ENCODE measurements around the gene TAF6.

Gene TAF6

DNA sequence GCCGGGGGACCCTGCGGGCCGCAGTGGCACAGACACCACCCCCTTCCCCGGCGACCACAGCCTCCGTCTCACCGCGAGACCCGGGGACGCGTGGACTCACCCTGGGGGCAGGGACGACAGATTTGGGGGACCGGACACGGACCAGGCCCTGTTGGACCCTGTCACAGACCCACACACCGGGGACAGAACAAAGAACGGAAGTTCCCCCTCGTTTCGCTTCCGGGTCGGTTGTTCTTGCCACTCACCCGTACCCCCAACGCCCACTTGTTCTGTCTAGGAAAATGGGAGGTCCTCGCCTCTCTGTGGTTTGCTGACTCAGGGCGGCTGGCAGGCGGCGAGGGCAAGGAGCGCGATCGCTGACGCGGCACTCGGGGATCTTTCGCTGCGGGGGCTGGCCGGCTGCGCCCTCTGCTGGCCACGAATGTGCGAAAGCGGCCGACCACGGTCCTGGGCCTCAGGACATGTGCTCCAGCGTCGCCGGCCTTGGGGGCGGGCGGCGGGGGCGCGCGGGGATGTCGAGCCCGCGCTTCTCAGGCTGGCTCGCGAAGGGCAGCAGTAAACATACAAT, 37.5 kb downstream of the TAF6 start, which contains the start of gene ZNF3 (continued):
- TF ChIP-seq ZNF792 (tag by site-specific recombination; IDR thresholded peaks at IDR 0.05): no peak
- peak; percentile 89 for TF ChIP-seq ZFP37 (tag by site-specific recombination; IDR thresholded peaks at IDR 0.05)
- TF ChIP-seq, protein P1, sequence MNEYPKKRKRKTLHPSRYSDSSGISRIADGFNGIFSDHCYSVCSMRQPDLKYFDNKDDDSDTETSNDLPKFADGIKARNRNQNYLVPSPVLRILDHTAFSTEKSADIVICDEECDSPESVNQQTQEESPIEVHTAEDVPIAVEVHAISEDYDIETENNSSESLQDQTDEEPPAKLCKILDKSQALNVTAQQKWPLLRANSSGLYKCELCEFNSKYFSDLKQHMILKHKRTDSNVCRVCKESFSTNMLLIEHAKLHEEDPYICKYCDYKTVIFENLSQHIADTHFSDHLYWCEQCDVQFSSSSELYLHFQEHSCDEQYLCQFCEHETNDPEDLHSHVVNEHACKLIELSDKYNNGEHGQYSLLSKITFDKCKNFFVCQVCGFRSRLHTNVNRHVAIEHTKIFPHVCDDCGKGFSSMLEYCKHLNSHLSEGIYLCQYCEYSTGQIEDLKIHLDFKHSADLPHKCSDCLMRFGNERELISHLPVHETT (tag by site-specific recombination; IDR thresholded peaks at IDR 0.05): peak; percentile 93; the same call in 1 of the 2 replicates
- peak; percentile 92 for TF ChIP-seq SP7 (tag by site-specific recombination; IDR thresholded peaks at IDR 0.05)
- TF ChIP-seq ZBTB7A (tag by site-specific recombination; IDR thresholded peaks at IDR 0.05; ENCODE audit: low read depth): peak; percentile 89
- no peak for TF ChIP-seq ZNF132 (tag by site-specific recombination; IDR thresholded peaks at IDR 0.05; ENCODE audit: borderline replicate concordance)
- no peak; the same call in 1 of the 2 replicates for TF ChIP-seq YY1 (tag by site-specific recombination; IDR thresholded peaks at IDR 0.05)
- TF ChIP-seq, protein P2, sequence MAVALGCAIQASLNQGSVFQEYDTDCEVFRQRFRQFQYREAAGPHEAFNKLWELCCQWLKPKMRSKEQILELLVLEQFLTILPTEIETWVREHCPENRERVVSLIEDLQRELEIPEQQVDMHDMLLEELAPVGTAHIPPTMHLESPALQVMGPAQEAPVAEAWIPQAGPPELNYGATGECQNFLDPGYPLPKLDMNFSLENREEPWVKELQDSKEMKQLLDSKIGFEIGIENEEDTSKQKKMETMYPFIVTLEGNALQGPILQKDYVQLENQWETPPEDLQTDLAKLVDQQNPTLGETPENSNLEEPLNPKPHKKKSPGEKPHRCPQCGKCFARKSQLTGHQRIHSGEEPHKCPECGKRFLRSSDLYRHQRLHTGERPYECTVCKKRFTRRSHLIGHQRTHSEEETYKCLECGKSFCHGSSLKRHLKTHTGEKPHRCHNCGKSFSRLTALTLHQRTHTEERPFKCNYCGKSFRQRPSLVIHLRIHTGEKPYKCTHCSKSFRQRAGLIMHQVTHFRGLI (tag by site-specific recombination; IDR thresholded peaks at IDR 0.05): peak; percentile 25; the same call in 1 of the 2 replicates
- TF ChIP-seq, protein P3, sequence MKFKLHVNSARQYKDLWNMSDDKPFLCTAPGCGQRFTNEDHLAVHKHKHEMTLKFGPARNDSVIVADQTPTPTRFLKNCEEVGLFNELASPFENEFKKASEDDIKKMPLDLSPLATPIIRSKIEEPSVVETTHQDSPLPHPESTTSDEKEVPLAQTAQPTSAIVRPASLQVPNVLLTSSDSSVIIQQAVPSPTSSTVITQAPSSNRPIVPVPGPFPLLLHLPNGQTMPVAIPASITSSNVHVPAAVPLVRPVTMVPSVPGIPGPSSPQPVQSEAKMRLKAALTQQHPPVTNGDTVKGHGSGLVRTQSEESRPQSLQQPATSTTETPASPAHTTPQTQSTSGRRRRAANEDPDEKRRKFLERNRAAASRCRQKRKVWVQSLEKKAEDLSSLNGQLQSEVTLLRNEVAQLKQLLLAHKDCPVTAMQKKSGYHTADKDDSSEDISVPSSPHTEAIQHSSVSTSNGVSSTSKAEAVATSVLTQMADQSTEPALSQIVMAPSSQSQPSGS (tag by site-specific recombination; IDR thresholded peaks at IDR 0.05; ENCODE audit: low read depth): no peak
- TF ChIP-seq, protein P4, sequence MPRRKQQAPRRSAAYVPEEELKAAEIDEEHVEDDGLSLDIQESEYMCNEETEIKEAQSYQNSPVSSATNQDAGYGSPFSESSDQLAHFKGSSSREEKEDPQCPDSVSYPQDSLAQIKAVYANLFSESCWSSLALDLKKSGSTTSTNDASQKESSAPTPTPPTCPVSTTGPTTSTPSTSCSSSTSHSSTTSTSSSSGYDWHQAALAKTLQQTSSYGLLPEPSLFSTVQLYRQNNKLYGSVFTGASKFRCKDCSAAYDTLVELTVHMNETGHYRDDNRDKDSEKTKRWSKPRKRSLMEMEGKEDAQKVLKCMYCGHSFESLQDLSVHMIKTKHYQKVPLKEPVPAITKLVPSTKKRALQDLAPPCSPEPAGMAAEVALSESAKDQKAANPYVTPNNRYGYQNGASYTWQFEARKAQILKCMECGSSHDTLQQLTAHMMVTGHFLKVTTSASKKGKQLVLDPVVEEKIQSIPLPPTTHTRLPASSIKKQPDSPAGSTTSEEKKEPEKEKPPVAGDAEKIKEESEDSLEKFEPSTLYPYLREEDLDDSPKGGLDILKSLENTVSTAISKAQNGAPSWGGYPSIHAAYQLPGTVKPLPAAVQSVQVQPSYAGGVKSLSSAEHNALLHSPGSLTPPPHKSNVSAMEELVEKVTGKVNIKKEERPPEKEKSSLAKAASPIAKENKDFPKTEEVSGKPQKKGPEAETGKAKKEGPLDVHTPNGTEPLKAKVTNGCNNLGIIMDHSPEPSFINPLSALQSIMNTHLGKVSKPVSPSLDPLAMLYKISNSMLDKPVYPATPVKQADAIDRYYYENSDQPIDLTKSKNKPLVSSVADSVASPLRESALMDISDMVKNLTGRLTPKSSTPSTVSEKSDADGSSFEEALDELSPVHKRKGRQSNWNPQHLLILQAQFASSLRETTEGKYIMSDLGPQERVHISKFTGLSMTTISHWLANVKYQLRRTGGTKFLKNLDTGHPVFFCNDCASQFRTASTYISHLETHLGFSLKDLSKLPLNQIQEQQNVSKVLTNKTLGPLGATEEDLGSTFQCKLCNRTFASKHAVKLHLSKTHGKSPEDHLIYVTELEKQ (tag by site-specific recombination; IDR thresholded peaks at IDR 0.05; ENCODE audit: borderline replicate concordance): peak; percentile 53
- peak; percentile 73 for TF ChIP-seq ZNF76 (tag by site-specific recombination; IDR thresholded peaks at IDR 0.05; ENCODE audit: borderline replicate concordance, low read depth)
- peak; percentile 64; the same call in 1 of the 2 replicates for TF ChIP-seq MZF1 (tag by site-specific recombination; IDR thresholded peaks at IDR 0.05; ENCODE audit: borderline replicate concordance)
- TF ChIP-seq ZFP69B (tag by site-specific recombination; IDR thresholded peaks at IDR 0.05): peak; percentile 68; the same call in 1 of the 2 replicates
- no peak for TF ChIP-seq ZNF830 (tag by site-specific recombination; IDR thresholded peaks at IDR 0.05; ENCODE audit: low read depth)
- TF ChIP-seq, protein P5, sequence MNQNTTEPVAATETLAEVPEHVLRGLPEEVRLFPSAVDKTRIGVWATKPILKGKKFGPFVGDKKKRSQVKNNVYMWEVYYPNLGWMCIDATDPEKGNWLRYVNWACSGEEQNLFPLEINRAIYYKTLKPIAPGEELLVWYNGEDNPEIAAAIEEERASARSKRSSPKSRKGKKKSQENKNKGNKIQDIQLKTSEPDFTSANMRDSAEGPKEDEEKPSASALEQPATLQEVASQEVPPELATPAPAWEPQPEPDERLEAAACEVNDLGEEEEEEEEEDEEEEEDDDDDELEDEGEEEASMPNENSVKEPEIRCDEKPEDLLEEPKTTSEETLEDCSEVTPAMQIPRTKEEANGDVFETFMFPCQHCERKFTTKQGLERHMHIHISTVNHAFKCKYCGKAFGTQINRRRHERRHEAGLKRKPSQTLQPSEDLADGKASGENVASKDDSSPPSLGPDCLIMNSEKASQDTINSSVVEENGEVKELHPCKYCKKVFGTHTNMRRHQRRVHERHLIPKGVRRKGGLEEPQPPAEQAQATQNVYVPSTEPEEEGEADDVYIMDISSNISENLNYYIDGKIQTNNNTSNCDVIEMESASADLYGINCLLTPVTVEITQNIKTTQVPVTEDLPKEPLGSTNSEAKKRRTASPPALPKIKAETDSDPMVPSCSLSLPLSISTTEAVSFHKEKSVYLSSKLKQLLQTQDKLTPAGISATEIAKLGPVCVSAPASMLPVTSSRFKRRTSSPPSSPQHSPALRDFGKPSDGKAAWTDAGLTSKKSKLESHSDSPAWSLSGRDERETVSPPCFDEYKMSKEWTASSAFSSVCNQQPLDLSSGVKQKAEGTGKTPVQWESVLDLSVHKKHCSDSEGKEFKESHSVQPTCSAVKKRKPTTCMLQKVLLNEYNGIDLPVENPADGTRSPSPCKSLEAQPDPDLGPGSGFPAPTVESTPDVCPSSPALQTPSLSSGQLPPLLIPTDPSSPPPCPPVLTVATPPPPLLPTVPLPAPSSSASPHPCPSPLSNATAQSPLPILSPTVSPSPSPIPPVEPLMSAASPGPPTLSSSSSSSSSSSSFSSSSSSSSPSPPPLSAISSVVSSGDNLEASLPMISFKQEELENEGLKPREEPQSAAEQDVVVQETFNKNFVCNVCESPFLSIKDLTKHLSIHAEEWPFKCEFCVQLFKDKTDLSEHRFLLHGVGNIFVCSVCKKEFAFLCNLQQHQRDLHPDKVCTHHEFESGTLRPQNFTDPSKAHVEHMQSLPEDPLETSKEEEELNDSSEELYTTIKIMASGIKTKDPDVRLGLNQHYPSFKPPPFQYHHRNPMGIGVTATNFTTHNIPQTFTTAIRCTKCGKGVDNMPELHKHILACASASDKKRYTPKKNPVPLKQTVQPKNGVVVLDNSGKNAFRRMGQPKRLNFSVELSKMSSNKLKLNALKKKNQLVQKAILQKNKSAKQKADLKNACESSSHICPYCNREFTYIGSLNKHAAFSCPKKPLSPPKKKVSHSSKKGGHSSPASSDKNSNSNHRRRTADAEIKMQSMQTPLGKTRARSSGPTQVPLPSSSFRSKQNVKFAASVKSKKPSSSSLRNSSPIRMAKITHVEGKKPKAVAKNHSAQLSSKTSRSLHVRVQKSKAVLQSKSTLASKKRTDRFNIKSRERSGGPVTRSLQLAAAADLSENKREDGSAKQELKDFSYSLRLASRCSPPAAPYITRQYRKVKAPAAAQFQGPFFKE (tag by site-specific recombination; IDR thresholded peaks at IDR 0.05; ENCODE audit: borderline replicate concordance): no peak
- TF ChIP-seq ZNF548 (tag by site-specific recombination; IDR thresholded peaks at IDR 0.05): no peak
- TF ChIP-seq, protein P6, sequence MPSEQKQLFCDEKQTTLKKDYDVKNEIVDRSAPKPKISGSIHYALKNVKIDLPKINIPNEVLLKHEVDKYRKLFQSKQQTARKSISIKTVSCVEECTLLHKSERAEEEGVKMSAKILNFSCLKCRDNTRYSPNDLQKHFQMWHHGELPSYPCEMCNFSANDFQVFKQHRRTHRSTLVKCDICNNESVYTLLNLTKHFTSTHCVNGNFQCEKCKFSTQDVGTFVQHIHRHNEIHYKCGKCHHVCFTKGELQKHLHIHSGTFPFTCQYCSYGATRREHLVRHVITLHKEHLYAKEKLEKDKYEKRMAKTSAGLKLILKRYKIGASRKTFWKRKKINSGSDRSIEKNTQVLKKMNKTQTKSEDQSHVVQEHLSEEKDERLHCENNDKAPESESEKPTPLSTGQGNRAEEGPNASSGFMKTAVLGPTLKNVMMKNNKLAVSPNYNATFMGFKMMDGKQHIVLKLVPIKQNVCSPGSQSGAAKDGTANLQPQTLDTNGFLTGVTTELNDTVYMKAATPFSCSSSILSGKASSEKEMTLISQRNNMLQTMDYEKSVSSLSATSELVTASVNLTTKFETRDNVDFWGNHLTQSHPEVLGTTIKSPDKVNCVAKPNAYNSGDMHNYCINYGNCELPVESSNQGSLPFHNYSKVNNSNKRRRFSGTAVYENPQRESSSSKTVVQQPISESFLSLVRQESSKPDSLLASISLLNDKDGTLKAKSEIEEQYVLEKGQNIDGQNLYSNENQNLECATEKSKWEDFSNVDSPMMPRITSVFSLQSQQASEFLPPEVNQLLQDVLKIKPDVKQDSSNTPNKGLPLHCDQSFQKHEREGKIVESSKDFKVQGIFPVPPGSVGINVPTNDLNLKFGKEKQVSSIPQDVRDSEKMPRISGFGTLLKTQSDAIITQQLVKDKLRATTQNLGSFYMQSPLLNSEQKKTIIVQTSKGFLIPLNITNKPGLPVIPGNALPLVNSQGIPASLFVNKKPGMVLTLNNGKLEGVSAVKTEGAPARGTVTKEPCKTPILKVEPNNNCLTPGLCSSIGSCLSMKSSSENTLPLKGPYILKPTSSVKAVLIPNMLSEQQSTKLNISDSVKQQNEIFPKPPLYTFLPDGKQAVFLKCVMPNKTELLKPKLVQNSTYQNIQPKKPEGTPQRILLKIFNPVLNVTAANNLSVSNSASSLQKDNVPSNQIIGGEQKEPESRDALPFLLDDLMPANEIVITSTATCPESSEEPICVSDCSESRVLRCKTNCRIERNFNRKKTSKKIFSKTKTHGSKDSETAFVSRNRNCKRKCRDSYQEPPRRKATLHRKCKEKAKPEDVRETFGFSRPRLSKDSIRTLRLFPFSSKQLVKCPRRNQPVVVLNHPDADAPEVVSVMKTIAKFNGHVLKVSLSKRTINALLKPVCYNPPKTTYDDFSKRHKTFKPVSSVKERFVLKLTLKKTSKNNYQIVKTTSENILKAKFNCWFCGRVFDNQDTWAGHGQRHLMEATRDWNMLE (tag by site-specific recombination; conservative IDR thresholded peaks at IDR 0.05; ENCODE audit: low read depth): peak; percentile 98
- no peak for TF ChIP-seq ZNF146 (tag by site-specific recombination; IDR thresholded peaks at IDR 0.05)
- TF ChIP-seq ZNF501 (tag by site-specific recombination; IDR thresholded peaks at IDR 0.05): peak; percentile 96

All from HEK293 (cell line).